NK-92 treated with Interleukin-12 subunit alpha and Interleukin-12 subunit beta, amount 100 ng/mL, for 24 hours (cell line): ENCODE measurements around the gene LINGO4.

Experiments
- DNase-seq: peaks from one replicate; lab custom pipeline; 2025; lab: John Stamatoyannopoulos, UW

The LINGO4 gene

GRCh38 chr1:151805066-151805820, at the start of gene LINGO4:
Gene LINGO4, minus strand, starts transcription at chr1:151805419. Its CDS starts 2,715 bp downstream, at chr1:151802704.
- DNase-seq, result no peak

DNA sequence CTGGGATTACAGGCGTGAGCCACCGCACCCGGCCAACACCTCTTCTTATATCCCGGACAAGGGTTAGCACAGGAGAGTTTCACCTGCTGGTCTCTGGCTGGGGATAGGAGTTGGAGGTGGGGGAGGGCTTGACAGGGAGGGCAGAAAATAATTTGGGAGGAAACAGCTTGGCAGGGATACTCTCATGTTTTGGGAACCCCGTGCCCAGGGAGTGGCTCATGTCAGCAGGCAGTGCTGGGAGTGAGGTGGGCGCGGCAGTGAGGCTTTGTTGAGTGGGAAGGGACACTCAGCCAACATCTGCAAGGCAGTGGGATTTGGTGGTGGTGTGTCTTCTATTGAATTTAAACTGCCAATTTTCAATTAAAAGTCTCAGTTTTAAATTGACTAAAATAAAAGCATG, 49.4 kb upstream of the LINGO4 start:
- DNase-seq, result no peak

- no peak for DNase-seq
Observed at GRCh38 chr1:151853411-151853943, 48.3 kb upstream of the LINGO4 start, which contains the start of gene THEM5. Gene THEM5, minus strand, starts transcription at chr1:151853712. Its CDS starts 147 bp downstream, at chr1:151853565.

DNA sequence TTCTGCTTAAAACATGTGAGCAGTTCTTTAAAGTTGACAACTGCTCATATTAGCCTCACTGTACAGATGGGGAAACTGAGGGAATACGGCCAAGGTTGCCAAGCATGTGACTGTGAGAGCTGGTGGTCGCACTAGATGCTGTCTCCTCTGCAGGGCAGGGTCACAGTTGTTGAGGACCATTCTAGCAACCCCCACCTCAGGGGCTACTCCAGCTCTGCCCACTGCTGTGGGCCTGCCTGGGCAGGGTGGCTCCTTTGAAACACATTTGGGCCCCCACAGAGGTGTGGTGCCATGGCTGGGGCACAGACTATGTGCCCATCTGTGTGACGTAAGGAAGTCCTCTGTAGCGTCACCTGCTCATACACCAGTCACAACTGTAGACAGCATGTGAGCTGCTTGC, 47.5 kb upstream of the LINGO4 start:
- no peak for DNase-seq

DNA sequence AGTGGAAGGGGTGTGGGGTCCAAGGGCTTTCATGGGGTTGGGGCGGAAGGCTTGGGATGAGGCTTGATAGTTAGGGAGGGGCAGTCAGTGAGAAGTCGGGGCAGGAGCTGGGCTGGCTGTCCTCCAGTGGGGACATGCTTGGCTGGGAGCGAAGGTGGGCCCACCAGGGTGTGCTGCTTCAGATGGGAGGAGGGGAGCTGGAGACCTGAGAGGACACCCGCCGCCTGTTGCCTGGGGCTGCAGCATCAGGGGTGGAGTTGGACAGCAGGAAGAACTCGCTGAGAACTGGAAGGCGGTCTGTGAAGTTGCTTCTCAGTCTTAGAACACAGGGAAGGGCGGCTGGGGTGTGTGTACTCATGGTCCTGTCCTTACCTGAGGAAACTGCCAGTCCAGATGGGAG, 46.7 kb upstream of the LINGO4 start:
- DNase-seq, result no peak

DNA sequence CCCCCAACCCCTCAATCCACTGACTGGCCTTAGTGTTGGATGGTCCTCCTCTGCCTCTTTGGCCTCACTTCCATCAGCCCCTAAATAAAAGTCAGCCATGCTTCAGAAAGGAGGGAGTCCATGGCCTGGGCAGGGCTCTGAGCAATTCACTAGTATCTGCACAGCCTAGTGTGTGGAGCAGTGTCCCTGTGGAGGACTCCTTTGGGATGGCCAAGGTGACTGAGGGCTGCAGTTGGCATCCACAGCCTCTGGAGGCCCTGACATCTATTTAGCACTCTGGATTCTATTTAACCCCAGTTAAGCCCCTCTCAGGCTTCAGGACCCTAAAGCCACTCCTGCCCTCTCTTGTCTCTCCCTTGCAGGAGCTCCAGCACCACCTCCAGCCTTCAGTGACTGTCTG, 44.7 kb upstream of the LINGO4 start:
- DNase-seq, result no peak

- DNase-seq, result no peak
Observed at GRCh38 chr1:151849126-151849525, 43.9 kb upstream of the LINGO4 start.

DNA sequence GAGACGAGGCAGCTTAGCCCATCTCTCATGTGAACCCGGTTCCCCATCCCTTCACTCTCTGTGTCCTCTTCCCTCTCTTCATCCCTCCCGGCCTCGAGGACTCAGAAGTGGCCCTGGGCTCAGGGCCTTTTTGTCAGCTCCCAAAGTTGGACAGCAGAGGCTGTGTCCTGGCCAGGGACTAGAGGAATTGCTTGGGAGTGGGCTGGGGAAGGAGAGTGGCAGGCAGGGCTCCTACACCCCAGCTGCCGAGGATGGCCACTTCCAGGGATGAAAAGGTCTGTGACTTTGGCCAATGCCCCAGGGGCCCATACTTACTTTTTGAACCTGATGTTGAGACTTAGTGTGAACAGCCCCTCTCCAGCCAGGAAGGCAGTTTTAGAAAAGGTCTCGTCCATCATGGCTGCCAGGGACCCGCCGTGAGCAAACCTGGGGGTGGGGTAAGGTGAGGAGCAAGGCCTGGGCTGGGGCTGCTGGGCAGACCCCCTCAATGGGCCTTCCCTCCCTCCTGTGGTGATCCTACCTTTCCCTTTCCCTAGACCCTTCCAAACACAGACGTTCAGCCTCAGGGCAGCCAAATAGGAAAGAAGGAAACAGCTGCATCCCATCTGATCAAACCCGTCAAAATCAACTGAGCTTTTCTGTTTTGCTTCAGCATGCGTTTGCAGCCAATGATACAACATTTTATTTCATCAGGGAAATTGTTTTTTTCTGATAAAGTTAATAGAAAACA, 42.8 kb upstream of the LINGO4 start:
- no peak for DNase-seq

GRCh38 chr1:151846686-151847237, 41.5 kb upstream of the LINGO4 start:
- no peak for DNase-seq

GRCh38 chr1:151846062-151846568, 40.9 kb upstream of the LINGO4 start:
- DNase-seq, result no peak

DNA sequence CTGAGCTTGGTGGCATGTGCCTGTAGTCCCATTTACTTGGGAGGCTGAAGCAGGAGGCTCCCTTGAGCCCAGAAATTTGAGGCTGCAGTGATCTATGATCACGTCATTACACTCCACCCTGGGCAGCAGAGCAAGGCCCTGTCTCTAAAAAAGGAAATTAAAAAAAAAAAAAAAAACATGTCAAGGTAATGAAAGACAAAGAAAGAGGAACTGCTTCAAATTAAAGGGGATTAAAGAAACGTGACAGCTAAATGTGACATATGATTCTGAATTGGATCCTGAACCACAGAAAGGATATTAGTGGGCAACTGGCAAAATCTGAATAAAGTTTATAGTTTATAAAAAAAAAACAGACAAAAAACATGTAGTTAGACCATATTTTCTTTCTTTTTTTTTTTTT, 38.2 kb upstream of the LINGO4 start:
- no peak for DNase-seq

GRCh38 chr1:151841141-151841540, 35.9 kb upstream of the LINGO4 start:
- DNase-seq, result no peak

DNA sequence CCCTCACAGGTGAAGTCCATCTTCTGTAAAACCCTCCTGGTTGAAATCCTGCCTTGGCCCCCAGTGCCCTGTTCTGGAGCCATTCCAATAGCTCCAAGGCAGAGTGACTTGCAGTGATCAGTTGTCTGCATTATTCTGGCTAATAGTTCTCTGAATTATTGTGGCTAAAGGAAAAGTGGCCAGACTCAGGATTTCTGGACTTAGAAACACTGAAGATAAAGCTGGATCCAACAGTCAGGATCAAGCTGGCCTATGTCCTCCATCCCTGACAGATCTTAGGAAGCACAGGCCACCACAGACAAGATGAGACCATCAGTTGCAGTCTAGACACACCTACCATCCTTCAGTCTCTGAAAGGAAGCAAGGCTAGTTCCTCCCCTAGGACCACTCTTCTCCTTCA, 35.2 kb upstream of the LINGO4 start:
- no peak for DNase-seq

DNA sequence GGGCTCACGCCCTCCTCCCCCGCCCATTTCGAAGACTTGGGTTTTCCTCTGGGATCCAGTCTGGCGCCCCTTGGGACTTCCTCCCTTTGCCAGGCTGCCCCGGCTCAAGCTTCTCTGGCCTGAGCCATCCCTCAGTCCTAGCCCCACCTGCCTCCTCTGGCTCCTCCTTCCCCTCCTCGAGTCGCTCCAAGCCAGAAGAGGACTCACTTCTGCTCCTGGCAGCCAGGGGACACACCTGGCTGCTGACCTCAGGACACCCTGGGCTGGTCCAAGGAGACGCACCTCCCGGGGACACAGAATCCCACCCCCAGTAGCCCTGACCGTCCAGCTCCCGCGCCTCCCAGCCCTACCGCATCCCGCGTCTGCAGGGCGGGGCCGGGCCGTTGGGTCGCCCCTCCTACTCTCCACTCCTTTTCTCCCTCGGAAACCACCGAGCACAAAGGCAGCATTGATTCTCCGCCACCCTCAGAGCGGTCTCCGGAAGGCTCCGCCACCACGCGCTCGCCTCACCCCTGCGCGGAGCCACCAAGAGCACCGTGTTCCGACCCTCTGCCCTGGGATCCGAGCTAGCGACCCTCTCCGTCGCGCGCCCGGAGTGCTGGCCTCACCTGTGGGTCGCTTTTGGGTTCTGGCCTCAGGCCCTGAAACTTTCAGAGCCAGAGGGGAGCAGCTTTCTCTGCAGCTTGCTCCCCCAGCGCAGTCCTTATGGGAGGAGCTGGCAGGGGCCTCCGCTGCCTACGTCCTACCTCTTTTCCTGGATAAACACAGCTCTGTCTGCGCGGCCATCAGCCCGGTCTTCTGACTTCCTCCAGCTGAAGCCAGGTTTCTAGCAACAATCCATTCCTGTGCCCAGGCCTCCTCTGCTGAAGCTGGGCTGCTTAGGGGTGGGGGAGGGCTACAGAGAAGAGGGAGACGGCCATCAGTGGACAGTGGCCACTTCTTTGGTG, 34.5 kb upstream of the LINGO4 start, which contains the start of gene C2CD4D:
TSS of gene C2CD4D (minus strand) at position 364 of the 947 bp plus-strand sequence. CDS start 831 bp downstream, outside the sequence.
- no peak for DNase-seq

DNA sequence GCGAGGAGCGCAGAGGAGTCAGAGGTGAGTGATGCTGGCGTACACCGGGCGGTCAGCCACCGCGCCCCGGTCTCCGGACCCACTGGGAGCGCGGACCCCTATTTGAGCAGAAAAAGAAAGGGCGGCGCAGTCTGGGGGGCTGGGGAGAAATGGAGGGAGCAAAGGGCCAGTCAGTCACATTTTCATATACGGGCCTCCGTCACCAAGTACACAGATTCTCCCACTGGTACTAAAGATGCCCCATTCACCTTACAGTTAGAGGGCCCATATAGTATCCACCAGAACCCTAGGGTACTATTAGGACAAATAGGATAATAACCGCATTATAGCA, 33.8 kb upstream of the LINGO4 start:
- DNase-seq, result no peak

DNA sequence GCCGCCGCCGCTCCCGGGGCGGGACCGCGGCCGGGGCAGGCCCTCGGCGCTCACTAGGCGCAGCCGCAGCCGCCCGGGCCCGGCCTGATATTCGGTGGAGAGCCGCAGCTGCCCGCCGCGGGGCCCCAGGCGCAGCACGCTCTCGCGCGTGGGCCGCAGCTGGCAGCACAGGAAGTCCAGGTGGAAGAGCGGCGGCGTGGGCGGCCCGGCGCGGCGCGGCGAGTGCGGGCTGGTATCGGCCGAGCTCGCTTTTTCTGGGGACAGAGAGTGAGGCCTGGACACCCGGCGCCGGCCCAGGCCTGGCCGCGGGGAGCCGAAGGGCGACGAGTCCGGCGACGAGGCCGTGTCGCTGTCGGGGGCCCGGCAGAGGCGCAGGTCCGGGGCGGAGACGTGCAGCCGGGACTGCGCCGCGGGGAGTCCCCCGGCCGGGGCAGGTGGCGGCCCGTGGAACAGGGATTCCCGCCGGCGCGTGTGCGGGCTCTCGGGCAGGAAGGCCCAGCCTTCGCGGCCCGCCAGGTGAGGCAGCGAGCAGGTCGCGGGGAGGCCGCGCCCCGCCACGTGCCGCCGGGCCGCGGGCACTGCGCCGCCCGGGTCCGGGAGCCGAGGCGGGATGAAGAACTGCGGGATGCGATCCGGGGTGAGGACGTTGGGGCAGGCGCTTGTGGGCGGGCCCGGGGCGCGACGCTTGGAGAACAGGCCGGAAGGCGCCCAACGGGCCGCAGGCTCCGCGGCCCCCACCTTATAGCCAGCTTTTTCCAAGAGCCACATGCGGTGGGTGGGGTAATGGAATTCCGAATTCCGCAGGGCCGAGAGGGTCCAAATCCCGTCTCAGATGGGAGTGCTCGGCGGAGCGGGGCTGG, 33.2 kb upstream of the LINGO4 start:
- DNase-seq, result no peak

DNA sequence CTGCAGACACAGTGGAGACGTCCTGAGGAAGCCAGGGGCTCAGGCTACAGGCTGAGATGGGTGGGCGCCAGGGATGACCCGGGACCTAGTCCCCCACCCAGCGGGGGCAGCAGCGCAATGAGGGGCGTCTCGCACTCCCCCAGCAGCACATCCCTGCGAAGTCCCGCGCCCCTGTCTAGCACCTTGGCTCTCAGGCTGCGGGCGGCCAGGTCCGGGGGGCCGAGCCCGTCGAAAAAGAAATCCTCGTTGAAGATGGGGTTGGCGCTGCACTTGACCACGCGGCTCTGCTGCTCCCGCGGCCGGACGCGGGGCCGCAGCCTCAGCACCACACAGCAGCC, 32.6 kb upstream of the LINGO4 start:
- DNase-seq, result no peak

DNA sequence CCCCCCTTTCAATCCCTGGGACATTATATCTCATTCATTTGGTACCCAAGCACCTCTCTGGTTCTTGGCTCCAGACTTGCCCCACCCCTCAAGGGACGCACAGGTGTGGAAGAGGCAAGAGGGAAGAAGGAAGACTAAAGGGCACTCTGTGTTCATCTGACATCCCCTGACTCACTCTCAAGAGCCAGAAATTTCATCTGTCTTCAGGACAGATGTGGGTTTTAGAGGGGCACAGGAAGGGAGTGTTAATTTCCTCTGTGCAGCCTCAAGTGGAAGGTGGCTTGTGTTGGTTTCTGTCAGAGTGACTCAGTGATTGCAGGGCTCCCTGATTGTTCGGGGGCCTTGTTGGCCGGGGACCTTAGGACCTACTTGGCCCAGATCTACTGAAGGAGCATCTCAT, 32.0 kb upstream of the LINGO4 start:
- DNase-seq, result no peak

DNA sequence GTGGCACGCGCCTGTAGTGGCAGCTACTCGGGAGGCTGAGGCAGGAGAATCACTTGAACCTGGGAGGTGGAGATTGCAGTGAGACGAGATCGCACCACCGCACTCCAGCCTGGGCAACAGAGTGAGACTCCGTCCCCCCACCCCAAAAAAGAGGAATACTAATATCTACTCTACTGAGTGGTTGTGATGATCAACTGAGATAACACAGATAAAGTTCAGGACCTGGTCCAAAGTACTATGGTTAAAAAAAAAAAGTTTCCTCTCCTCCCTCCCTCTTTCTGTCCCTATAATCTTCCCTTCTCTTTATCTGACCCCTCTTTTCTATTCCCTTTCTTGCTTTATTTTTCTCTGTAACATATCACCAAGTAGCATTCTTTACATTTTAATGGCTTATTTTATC, 30.4 kb upstream of the LINGO4 start:
- no peak for DNase-seq

DNA sequence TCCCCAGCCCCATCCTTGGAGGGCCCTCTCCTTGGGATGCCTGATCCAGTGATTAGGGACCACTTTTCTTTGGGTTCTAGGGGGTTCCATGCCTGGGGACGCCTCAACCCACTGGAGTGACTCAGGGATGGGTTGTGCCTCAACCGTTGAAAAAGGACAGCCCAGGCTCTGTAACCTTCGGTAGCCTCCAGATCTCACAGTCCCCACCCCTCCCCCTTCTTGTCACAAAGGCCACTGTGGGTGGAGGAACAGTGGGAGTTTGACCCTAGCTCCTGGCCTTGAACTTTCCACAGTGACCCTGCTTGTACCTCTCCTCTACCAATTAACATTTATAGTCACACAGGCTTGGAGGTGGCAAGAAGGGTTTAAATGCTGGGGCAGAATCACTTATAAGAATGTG, 29.0 kb upstream of the LINGO4 start:
- no peak for DNase-seq
